A549 (cell line): ENCODE measurements around the gene KDM4B. TPM values are rescaled to one million over a fixed set of nuclear protein-coding genes. Genes with fewer than 3 reads are reported as not detected.

Source experiments
- ATAC-seq, 2 experiments: fragments of 200-7000 bp in 1 of 2; fragments of >200 bp in 1 of 2; cut with Nextera tagmentation in 1 of 2; cut with Tn5 transposase in 1 of 2; 3 replicates each; pipeline versions ENCODE4 v1.8.0 to v1.9.1; 2018 to 2020; ENCODE audit warnings: mild to moderate bottlenecking in 1 of 2, moderate library complexity in 1 of 2
- CTCF ChIA-PET: fragments of 300-600 bp; sonication (Branson Sonifier 250); formaldehyde crosslinking; extraction: SDS; loops from one replicate; lab custom pipeline; 2021; ENCODE audit warnings: antibody characterized with exemption, inconsistent platforms; lab: Yijun Ruan, JAX
- POLR2A ChIA-PET: fragments of 350-600 bp; formaldehyde crosslinking; extraction: SDS; loops from one replicate; lab custom pipeline; 2021; ENCODE audit warnings: antibody characterized with exemption, inconsistent platforms; lab: Yijun Ruan, JAX
- DNase-seq, 2 experiments: peaks; one replicate each; pipeline versions ENCODE4 v3.0.0 to v3.0.0-alpha.2; 2011 to 2016; ENCODE audit warnings: low read depth in 1 of 2, low spot score in 1 of 2
- FAIRE-seq: peaks from 2 replicates; lab custom pipeline; 2011; peaks lifted over from hg19 to GRCh38; lab: Jason Lieb, UNC
- H3K27ac ChIP-seq, 2 experiments: fragments of >200 bp; sonication (Bioruptor Twin); formaldehyde crosslinking; 3 replicates each; pipeline ENCODE4 v1.5.1; 2016 to 2017
- H3K4me1 ChIP-seq: fragments of >200 bp; sonication (Bioruptor Twin); formaldehyde crosslinking; 3 replicates; pipeline ENCODE4 v1.6.1; 2016
- H3K4me2 ChIP-seq: fragments of >200 bp; sonication (Bioruptor Twin); formaldehyde crosslinking; 3 replicates; pipeline ENCODE4 v1.6.1; 2016
- H3K4me3 ChIP-seq: fragments of >200 bp; sonication (Bioruptor Twin); formaldehyde crosslinking; 3 replicates; pipeline ENCODE4 v1.5.1; 2016
- H3K9me3 ChIP-seq: fragments of >200 bp; sonication (Bioruptor Twin); formaldehyde crosslinking; 3 replicates; pipeline ENCODE4 v1.6.1; 2016
- CBX8 ChIP-seq: fragments of 200-600 bp; sonication (generic); IDR thresholded peaks from 2 replicates; pipeline ENCODE4 v1.6.1; 2016
- EHMT2 ChIP-seq: fragments of 200-600 bp; sonication (generic); IDR thresholded peaks from 2 replicates; pipeline ENCODE4 v1.6.1; 2016; ENCODE audit warnings: antibody characterized with exemption, low read depth, mild to moderate bottlenecking, moderate library complexity
- ESRRA ChIP-seq: fragments of 150-350 bp; IDR thresholded peaks from 2 replicates; pipeline ENCODE4 v1.6.1; 2014; ENCODE audit warnings: mild to moderate bottlenecking, low read length, borderline replicate concordance
- FOSL2 ChIP-seq, 2 experiments: fragments of 450-650 bp in 1 of 2; fragments of >200 bp in 1 of 2; sonication (Bioruptor Twin) in 1 of 2; formaldehyde crosslinking; IDR thresholded peaks; 2 replicates each; pipeline versions ENCODE4 v1.5.0 to v1.6.1; 2016 to 2020; ENCODE audit warnings: mild to moderate bottlenecking in 1 of 2, moderate library complexity in 1 of 2
- HOXA7 ChIP-seq: fragments of 250-450 bp; sonication (Bioruptor Pico); IDR thresholded peaks from 2 replicates; pipeline ENCODE4 v1.5.0; 2020; ENCODE audit warnings: mild to moderate bottlenecking, moderate library complexity
- HOXB13 ChIP-seq: fragments of 250-450 bp; sonication (Bioruptor Pico); IDR thresholded peaks from 2 replicates; pipeline ENCODE4 v1.5.0; 2020; ENCODE audit warnings: low read depth, mild to moderate bottlenecking, moderate library complexity
- JUN ChIP-seq, 2 experiments: fragments of >200 bp; sonication (Bioruptor Twin); formaldehyde crosslinking; IDR thresholded peaks; 2 replicates in 1 of 2; 3 replicates in 1 of 2; pipeline ENCODE4 v1.6.1; 2016 to 2017
- MAFK ChIP-seq: fragments of 450-650 bp; IDR thresholded peaks from 2 replicates; pipeline ENCODE4 v1.6.1; 2014; ENCODE audit not compliant: partially characterized antibody
- NFE2L2 ChIP-seq: fragments of 150-350 bp; conservative IDR thresholded peaks from 2 replicates; pipeline ENCODE4 v1.6.1; 2014; ENCODE audit warnings: low read length
- PHF8 ChIP-seq: fragments of 200-600 bp; sonication (generic); IDR thresholded peaks from 2 replicates; pipeline ENCODE4 v1.6.1; 2016; ENCODE audit warnings: low read depth, mild to moderate bottlenecking, antibody characterized with exemption, moderate library complexity, borderline replicate concordance
- RCOR1 ChIP-seq: fragments of 150-350 bp; IDR thresholded peaks from 2 replicates; pipeline ENCODE4 v1.6.1; 2014; ENCODE audit warnings: antibody characterized with exemption, low read length, low read depth
- RNF2 ChIP-seq: fragments of 200-600 bp; sonication (generic); IDR thresholded peaks from 2 replicates; pipeline ENCODE4 v1.6.1; 2016; ENCODE audit warnings: low read depth, mild to moderate bottlenecking, antibody characterized with exemption, moderate library complexity, borderline replicate concordance
- TFCP2L1 ChIP-seq: fragments of 250-450 bp; sonication (Bioruptor Pico); IDR thresholded peaks from 2 replicates; pipeline ENCODE4 v1.5.0; 2021; ENCODE audit warnings: mild to moderate bottlenecking
- TP53 ChIP-seq: fragments of 250-450 bp; sonication (Bioruptor Pico); IDR thresholded peaks from 2 replicates; pipeline ENCODE4 v1.5.0; 2021; ENCODE audit warnings: mild to moderate bottlenecking, moderate library complexity
- ZFP36 ChIP-seq: fragments of 450-650 bp; IDR thresholded peaks from 2 replicates; pipeline ENCODE4 v1.6.1; 2014; ENCODE audit warnings: borderline replicate concordance; ENCODE audit not compliant: partially characterized antibody
- ZSCAN20 ChIP-seq: fragments of 250-450 bp; sonication (Bioruptor Pico); IDR thresholded peaks from 2 replicates; pipeline ENCODE4 v1.8.0; 2022; ENCODE audit warnings: mild to moderate bottlenecking, moderate library complexity
- WGBS: methylation state at CpG from one replicate; pipeline ENCODE4 v1.1.6; 2017; ENCODE audit errors: missing lambda C conversion rate; 5-methylcytosine and 5-hydroxymethylcytosine counted together
- polyA plus RNA-seq, 4 experiments: library from polyadenylated mRNA; depleted of rRNA in 3 of 4; stranded (reverse); fragments of >200 nt; fragmentation: RNase III in 1 of 4; extraction: RNeasy Plus Mini Kit Qiagen cat#74134 plus additional on column Dnase treatment in 1 of 4; gene quantifications; 2 replicates in 3 of 4; 3 replicates in 1 of 4; pipeline ENCODE4 v1.2.3, GENCODE V29; 2011 to 2017
- TF ChIP-seq, protein P1 (sequence below): fragments of 250-450 bp; sonication (Bioruptor Pico); IDR thresholded peaks from 2 replicates; pipeline ENCODE4 v1.5.0; 2020; ENCODE audit warnings: low read depth, mild to moderate bottlenecking, moderate library complexity
- TF ChIP-seq, protein P2 (sequence below): fragments of >200 bp; sonication (Bioruptor Twin); formaldehyde crosslinking; IDR thresholded peaks from 2 replicates; pipeline ENCODE4 v1.6.1; 2016
- TF ChIP-seq, protein P3 (sequence below): fragments of >200 bp; sonication (Bioruptor Twin); formaldehyde crosslinking; IDR thresholded peaks from 3 replicates; pipeline ENCODE4 v1.5.1; 2016

KDM4B gene
- polyA plus RNA-seq, 2 of the 4 experiments (the other 2 are of a cell fraction): 3.0 to 4.6 TPM

DNA sequence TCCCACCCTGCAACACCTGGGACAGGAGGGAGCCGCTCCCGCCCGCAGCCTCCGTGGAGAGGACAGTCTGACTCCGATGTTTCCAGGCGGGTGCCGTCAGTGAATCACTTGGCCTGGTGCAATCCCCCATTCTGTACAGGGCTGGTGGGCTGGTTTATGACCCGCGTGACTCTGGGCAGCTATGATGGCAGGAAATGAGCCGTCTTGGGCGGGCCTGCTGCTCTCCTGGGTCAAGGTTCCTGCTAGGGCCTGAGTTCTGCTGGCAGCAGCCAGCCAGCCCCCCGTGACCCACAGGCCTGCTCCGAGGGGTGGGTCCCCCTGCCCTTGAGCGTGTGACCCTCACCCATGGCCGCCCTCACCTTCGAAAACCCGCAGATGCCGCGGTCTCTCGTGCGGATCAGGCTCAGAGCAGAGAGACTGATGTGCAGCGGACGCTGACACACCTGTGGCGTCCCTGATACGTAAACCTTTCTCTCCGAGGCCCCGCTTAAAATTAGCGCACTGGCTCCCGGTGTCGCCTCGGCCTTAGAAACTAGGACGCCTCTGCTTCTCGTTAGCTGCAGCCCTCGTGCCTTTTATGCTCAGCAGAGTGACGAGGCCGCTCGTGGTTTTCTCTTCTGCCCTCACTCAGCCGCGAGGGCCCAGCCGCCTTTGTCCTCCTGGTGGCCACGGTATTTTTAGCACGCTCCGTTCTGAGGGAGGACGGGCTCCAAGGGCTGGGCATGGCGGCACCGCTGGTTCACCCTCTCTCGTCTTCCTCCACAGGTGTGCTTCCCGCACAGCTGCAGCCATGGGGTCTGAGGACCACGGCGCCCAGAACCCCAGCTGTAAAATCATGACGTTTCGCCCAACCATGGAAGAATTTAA lies 63.4 kb downstream of the KDM4B start:
- POLR2A ChIA-PET: interaction anchor here (0.5 kb wide), 1 partner anchor 105 kb away, joined by 5 read pairs; no protein-coding TSS in a partner anchor
- no peak for FAIRE-seq

DNA sequence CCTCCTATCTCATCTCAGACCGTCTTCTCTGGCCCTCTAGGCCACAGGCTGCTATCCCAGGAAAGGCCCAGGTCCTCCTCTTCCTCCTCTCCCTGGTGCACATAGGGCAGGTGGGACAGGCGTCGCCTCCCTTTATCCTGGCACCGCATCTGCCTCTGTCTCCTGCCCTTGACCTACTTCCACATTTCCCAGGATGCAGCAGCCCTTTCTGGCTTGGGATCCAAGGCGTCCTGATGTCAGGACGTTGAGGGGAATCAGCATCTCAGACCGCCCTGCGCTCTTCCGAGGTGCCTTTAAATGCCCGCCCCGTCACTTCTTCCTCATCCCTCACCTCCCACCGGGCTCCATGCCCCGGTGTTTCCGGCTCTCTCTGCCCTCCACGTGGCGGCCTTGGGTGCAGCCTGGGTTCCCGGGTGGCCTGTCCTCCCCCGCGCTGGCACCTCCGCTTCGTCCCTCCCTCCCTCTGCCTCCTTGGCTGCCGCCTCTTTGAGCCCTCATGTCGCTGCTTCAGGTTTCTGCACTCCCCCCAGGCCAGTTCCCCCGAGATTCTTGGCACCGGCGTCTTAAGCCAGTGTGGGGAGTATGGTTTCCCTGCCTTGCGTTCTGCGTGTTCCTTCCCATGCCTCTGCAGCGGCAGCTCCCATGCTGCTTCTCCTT lies 66.3 kb downstream of the KDM4B start:
- FAIRE-seq: no peak
- 87% methylated on average over 19 of the region's 29 CpGs for WGBS
- Histone ChIP-seq H3K27ac (no peak overlapping the region), H3K4me2 (no peak overlapping the region), H3K4me1 (0 out of 3 replicates have a peak, but pooled peaks cover 5% of the 10 kb centered on the region)
- ATAC-seq: no peak
- ChIA-PET CTCF (interaction anchor here (1.1 to 1.3 kb wide), 2 partner anchors 13 to 123 kb away, joined by 3 to 4 read pairs; no protein-coding TSS in a partner anchor), POLR2A (no interaction called here)
- no peak for TF ChIP-seq MAFK
- TF ChIP-seq ZSCAN20: no peak
- no peak for TF ChIP-seq RNF2
- no peak for TF ChIP-seq RCOR1
- TF ChIP-seq, all 56 proteins: peak for 0
- Histone ChIP-seq H3K4me3 (no peak overlapping the region), H3K9me3 (no peaks in the 10 kb centered on the region)
- DNase-seq: no peak

More for the DNA sequence above, 63.4 kb downstream of the KDM4B start:
- CTCF ChIA-PET: interaction anchor here (0.6 to 9.1 kb wide), 27 partner anchors 9 to 309 kb away, joined by 3 to 143 read pairs (median 5); no protein-coding TSS in a partner anchor
- 0 out of 3 replicates have a peak, but pooled peaks cover 5% of the 10 kb centered on the region for H3K4me1 ChIP-seq
- TF ChIP-seq HOXB13 (CRISPR knock-in tag) (no peak), HOXA7 (CRISPR knock-in tag) (no peak), FOSL2 (IDR thresholded peaks at IDR 0.05) (no peak), FOSL2 (CRISPR knock-in tag; IDR thresholded peaks at IDR 0.05) (no peak), TP53 (CRISPR knock-in tag) (no peak), ZFP36 (no peak), NFE2L2 (no peak), PHF8 (no peak), TFCP2L1 (CRISPR knock-in tag) (no peak), CBX8 (no peak), ESRRA (no peak), EHMT2 (no peak), JUN (IDR thresholded peaks at IDR 0.05) (no peak)
- TF ChIP-seq, protein P1, sequence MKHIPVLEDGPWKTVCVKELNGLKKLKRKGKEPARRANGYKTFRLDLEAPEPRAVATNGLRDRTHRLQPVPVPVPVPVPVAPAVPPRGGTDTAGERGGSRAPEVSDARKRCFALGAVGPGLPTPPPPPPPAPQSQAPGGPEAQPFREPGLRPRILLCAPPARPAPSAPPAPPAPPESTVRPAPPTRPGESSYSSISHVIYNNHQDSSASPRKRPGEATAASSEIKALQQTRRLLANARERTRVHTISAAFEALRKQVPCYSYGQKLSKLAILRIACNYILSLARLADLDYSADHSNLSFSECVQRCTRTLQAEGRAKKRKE (CRISPR knock-in tag): no peak
- TF ChIP-seq, protein P2, sequence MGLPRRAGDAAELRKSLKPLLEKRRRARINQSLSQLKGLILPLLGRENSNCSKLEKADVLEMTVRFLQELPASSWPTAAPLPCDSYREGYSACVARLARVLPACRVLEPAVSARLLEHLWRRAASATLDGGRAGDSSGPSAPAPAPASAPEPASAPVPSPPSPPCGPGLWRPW: no peak
- TF ChIP-seq, protein P3, sequence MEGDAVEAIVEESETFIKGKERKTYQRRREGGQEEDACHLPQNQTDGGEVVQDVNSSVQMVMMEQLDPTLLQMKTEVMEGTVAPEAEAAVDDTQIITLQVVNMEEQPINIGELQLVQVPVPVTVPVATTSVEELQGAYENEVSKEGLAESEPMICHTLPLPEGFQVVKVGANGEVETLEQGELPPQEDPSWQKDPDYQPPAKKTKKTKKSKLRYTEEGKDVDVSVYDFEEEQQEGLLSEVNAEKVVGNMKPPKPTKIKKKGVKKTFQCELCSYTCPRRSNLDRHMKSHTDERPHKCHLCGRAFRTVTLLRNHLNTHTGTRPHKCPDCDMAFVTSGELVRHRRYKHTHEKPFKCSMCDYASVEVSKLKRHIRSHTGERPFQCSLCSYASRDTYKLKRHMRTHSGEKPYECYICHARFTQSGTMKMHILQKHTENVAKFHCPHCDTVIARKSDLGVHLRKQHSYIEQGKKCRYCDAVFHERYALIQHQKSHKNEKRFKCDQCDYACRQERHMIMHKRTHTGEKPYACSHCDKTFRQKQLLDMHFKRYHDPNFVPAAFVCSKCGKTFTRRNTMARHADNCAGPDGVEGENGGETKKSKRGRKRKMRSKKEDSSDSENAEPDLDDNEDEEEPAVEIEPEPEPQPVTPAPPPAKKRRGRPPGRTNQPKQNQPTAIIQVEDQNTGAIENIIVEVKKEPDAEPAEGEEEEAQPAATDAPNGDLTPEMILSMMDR: no peak
- ATAC-seq: no peak
- no peak overlapping the region for H3K4me3 ChIP-seq
- H3K27ac ChIP-seq: no peak overlapping the region
- H3K4me2 ChIP-seq: no peak overlapping the region
- DNase-seq: no peak
- no peaks in the 10 kb centered on the region for H3K9me3 ChIP-seq
- 79% methylated on average over 35 of the region's 52 CpGs for WGBS
